Loucy (cell line): ENCODE measurements around the gene MEAF6.

Experiments
- H2AFZ ChIP-seq: fragments of 200-600 bp; sonication (generic); 2 replicates; pipeline ENCODE4 v1.6.0; 2016; ENCODE audit warnings: antibody characterized with exemption, mild to moderate bottlenecking, low read length, moderate library complexity
- H3F3A ChIP-seq: fragments of 200-600 bp; 2 replicates; pipeline ENCODE4 v1.6.0; 2016; ENCODE audit warnings: antibody characterized with exemption, low read depth, mild to moderate bottlenecking
- H3K27me3 ChIP-seq: fragments of 200-600 bp; sonication (generic); 2 replicates; pipeline ENCODE4 v1.6.1; 2014; ENCODE audit warnings: low read length, mild to moderate bottlenecking; ENCODE audit not compliant: insufficient read depth, poor library complexity, severe bottlenecking
- H3K36me3 ChIP-seq: fragments of 200-600 bp; sonication (generic); 2 replicates; pipeline ENCODE4 v1.6.1; 2016; ENCODE audit warnings: low read length; ENCODE audit not compliant: insufficient read depth
- H3K4me1 ChIP-seq: fragments of 200-600 bp; sonication (generic); 2 replicates; pipeline ENCODE4 v1.5.1; 2014; ENCODE audit warnings: low read length, mild to moderate bottlenecking; ENCODE audit not compliant: insufficient read depth, poor library complexity, severe bottlenecking
- H3K4me2 ChIP-seq: fragments of 200-600 bp; sonication (generic); 2 replicates; pipeline ENCODE4 v1.6.0; 2014; ENCODE audit warnings: antibody characterized with exemption, low read length, low read depth, mild to moderate bottlenecking; ENCODE audit not compliant: poor library complexity, severe bottlenecking
- H3K4me3 ChIP-seq: fragments of 200-600 bp; sonication (generic); 2 replicates; pipeline ENCODE4 v1.5.1; 2014; ENCODE audit warnings: low read length, mild to moderate bottlenecking, mixed read lengths; ENCODE audit not compliant: poor library complexity, severe bottlenecking
- H3K79me2 ChIP-seq: fragments of 200-600 bp; sonication (generic); 2 replicates; pipeline ENCODE4 v1.6.1; 2014; ENCODE audit warnings: low read length; ENCODE audit not compliant: insufficient read depth
- H3K9ac ChIP-seq: fragments of 200-600 bp; sonication (generic); 2 replicates; pipeline ENCODE4 v1.6.0; 2014; ENCODE audit warnings: mild to moderate bottlenecking, low read depth, low read length, moderate library complexity; ENCODE audit not compliant: poor library complexity, severe bottlenecking
- H3K9me2 ChIP-seq: fragments of 200-600 bp; sonication (generic); replicated peaks from 2 replicates; pipeline ENCODE4 v1.6.1; 2016; ENCODE audit warnings: low read depth, low read length, mixed read lengths
- H3K9me3 ChIP-seq: fragments of 200-600 bp; sonication (generic); 2 replicates; pipeline ENCODE4 v1.6.1; 2014; ENCODE audit warnings: mild to moderate bottlenecking, antibody characterized with exemption, low read length, low read depth; ENCODE audit not compliant: insufficient read depth
- H4K20me1 ChIP-seq: fragments of 200-600 bp; sonication (generic); 2 replicates; pipeline ENCODE4 v1.6.0; 2014; ENCODE audit warnings: antibody characterized with exemption, low read length, mild to moderate bottlenecking; ENCODE audit not compliant: insufficient read depth, poor library complexity, severe bottlenecking
- CTCF ChIP-seq: fragments of 200-600 bp; sonication (generic); conservative IDR thresholded peaks from 2 replicates; pipeline ENCODE4 v1.5.1; 2014; ENCODE audit warnings: mild to moderate bottlenecking, antibody characterized with exemption, low read length
- EZH2phosphoT487 ChIP-seq: fragments of 200-600 bp; IDR thresholded peaks from 2 replicates; pipeline ENCODE4 v1.6.1; 2018; ENCODE audit warnings: antibody characterized with exemption, mild to moderate bottlenecking, moderate library complexity, borderline replicate concordance

Gene MEAF6

GRCh38 chr1:37458551-37458950, 56.0 kb downstream of the MEAF6 start:
- peak; percentile 43 for TF ChIP-seq CTCF
- TF ChIP-seq EZH2phosphoT487, result no peak
- H3K9ac ChIP-seq, result no peak overlapping the region
- H3K36me3 ChIP-seq, result no peaks in the 10 kb centered on the region
- H3K27me3 ChIP-seq, result no peaks in the 10 kb centered on the region
- H3F3A ChIP-seq, result no peaks in the 10 kb centered on the region
- no peaks in the 10 kb centered on the region for H3K9me3 ChIP-seq
- no peak overlapping the region for H3K4me3 ChIP-seq
- H2AFZ ChIP-seq, result no peak overlapping the region
- H4K20me1 ChIP-seq, result no peaks in the 10 kb centered on the region
- no peaks in the 10 kb centered on the region for H3K4me1 ChIP-seq
- H3K9me2 ChIP-seq, result no peaks in the 10 kb centered on the region
- H3K4me2 ChIP-seq, result no peak overlapping the region
- no peaks in the 10 kb centered on the region for H3K79me2 ChIP-seq

- Histone ChIP-seq H3K9ac (no peak overlapping the region), H3K27me3 (no peaks in the 10 kb centered on the region), H2AFZ (no peak overlapping the region), H3K4me3 (no peak overlapping the region), H3K36me3 (no peaks in the 10 kb centered on the region), H3K9me3 (no peaks in the 10 kb centered on the region), H4K20me1 (no peaks in the 10 kb centered on the region), H3K9me2 (no peaks in the 10 kb centered on the region), H3K4me2 (no peak overlapping the region), H3F3A (no peaks in the 10 kb centered on the region), H3K79me2 (no peaks in the 10 kb centered on the region), H3K4me1 (no peaks in the 10 kb centered on the region)
- TF ChIP-seq CTCF, result no peak
- TF ChIP-seq EZH2phosphoT487, result no peak
These were observed 58.0 kb downstream of the MEAF6 start for GRCh38 chr1:37456614-37457013.

- Histone ChIP-seq H3K9me2 (no peaks in the 10 kb centered on the region), H3K9me3 (no peaks in the 10 kb centered on the region), H3K4me3 (no peak overlapping the region), H3K27me3 (no peaks in the 10 kb centered on the region), H3K9ac (no peak overlapping the region), H2AFZ (no peak overlapping the region), H3K79me2 (no peaks in the 10 kb centered on the region), H4K20me1 (no peaks in the 10 kb centered on the region), H3K4me1 (no peaks in the 10 kb centered on the region), H3K4me2 (no peak overlapping the region), H3K36me3 (no peaks in the 10 kb centered on the region), H3F3A (no peaks in the 10 kb centered on the region)
- TF ChIP-seq CTCF, result no peak
- no peak for TF ChIP-seq EZH2phosphoT487
These were observed 59.0 kb downstream of the MEAF6 start for GRCh38 chr1:37455516-37455915.
